H1 (cell line): ENCODE data around the gene TCF7L1. TPM values are rescaled to one million over a fixed set of nuclear protein-coding genes. Genes with fewer than 3 reads are reported as not detected.

Experiments
- CTCF ChIA-PET: fragments of 300-600 bp; sonication (Branson Sonifier 250); formaldehyde crosslinking; loops from one replicate; lab custom pipeline; 2021; ENCODE audit not compliant: partially characterized antibody; lab: Charles Lee
- POLR2A ChIA-PET: fragments of 300-600 bp; sonication (Branson Sonifier 250); formaldehyde crosslinking; loops from one replicate; lab custom pipeline; 2021; ENCODE audit warnings: inconsistent platforms; ENCODE audit not compliant: partially characterized antibody; lab: Charles Lee
- DNase-seq, 2 experiments: peaks; one replicate each; pipeline versions ENCODE4 v3.0.0 to v3.0.0-alpha.2; 2010 to 2022; ENCODE audit warnings: low spot score in 2 of 2, low read depth in 1 of 2, mixed read lengths in 1 of 2
- FAIRE-seq: peaks from 2 replicates; lab custom pipeline; 2011; peaks lifted over from hg19 to GRCh38; lab: Jason Lieb, UNC
- H2AFZ ChIP-seq: 2 replicates; pipeline ENCODE4 v1.8.1; 2012; ENCODE audit warnings: low read length, inconsistent platforms
- H2AK5ac ChIP-seq: 2 replicates; pipeline ENCODE4 v1.6.1; 2013; ENCODE audit warnings: low read depth, low read length
- H2BK120ac ChIP-seq: replicated peaks from 2 replicates; pipeline ENCODE3; 2013; ENCODE audit warnings: low read depth, low read length, inconsistent platforms
- H2BK12ac ChIP-seq: 2 replicates; pipeline ENCODE4 v1.6.1; 2013; ENCODE audit warnings: low read depth, low read length
- H2BK15ac ChIP-seq: 2 replicates; pipeline ENCODE4 v1.6.1; 2013; ENCODE audit warnings: low read length
- H2BK20ac ChIP-seq: 2 replicates; pipeline ENCODE4 v1.6.1; 2013; ENCODE audit warnings: low read length
- H2BK5ac ChIP-seq: 2 replicates; pipeline ENCODE4 v1.6.1; 2013; ENCODE audit warnings: low read depth, low read length
- H3K14ac ChIP-seq: 2 replicates; pipeline ENCODE4 v1.6.1; 2013; ENCODE audit warnings: inconsistent platforms; ENCODE audit not compliant: insufficient read length
- H3K18ac ChIP-seq: 2 replicates; pipeline ENCODE4 v1.6.1; 2013; ENCODE audit warnings: low read length; ENCODE audit errors: extremely low read depth
- H3K23ac ChIP-seq: 2 replicates; pipeline ENCODE4 v1.6.1; 2013; ENCODE audit warnings: inconsistent platforms; ENCODE audit not compliant: insufficient read length
- H3K23me2 ChIP-seq: 2 replicates; pipeline ENCODE4 v1.6.1; 2013; ENCODE audit warnings: low read depth, low read length
- H3K27ac ChIP-seq: 2 replicates; pipeline ENCODE4 v1.6.1; 2011; ENCODE audit warnings: low read depth, low read length, inconsistent platforms
- H3K27me3 ChIP-seq, 4 experiments: replicated peaks in 1 of 4; 1 replicate in 1 of 4; 2 replicates in 3 of 4; pipeline versions ENCODE4 v1.6.1 to v1.8.1; 2011 to 2013; ENCODE audit warnings: low read length in 3 of 4, mild to moderate bottlenecking in 3 of 4, inconsistent platforms in 2 of 4, mixed read lengths in 2 of 4, moderate library complexity in 1 of 4; ENCODE audit not compliant: control insufficient read depth in 3 of 4, insufficient read depth in 3 of 4; ENCODE audit errors: extremely low read depth in 1 of 4
- H3K36me3 ChIP-seq, 4 experiments: 2 replicates each; pipeline versions ENCODE4 v1.6.1 to v1.8.1; 2011 to 2013; ENCODE audit warnings: mild to moderate bottlenecking in 4 of 4, low read length in 3 of 4, moderate library complexity in 2 of 4, control low read depth in 1 of 4, inconsistent platforms in 1 of 4; ENCODE audit not compliant: insufficient read depth in 4 of 4, control insufficient read depth in 2 of 4
- H3K4ac ChIP-seq: replicated peaks from 2 replicates; pipeline ENCODE3; 2013; ENCODE audit warnings: low read length, low read depth, mixed read lengths, inconsistent platforms; ENCODE audit not compliant: insufficient read length
- H3K4me1 ChIP-seq, 4 experiments: replicated peaks in 1 of 4; 1 replicate in 1 of 4; 2 replicates in 3 of 4; pipeline versions ENCODE4 v1.6.1 to v1.8.1; 2011 to 2013; ENCODE audit warnings: low read length in 3 of 4, inconsistent platforms in 2 of 4, mixed read lengths in 1 of 4; ENCODE audit not compliant: insufficient read depth in 4 of 4, control insufficient read depth in 3 of 4
- H3K4me2 ChIP-seq, 2 experiments: 2 replicates each; pipeline versions ENCODE4 v1.6.1 to v1.8.1; 2011 to 2013; ENCODE audit warnings: low read depth in 2 of 2, low read length in 2 of 2, control low read depth in 1 of 2, inconsistent platforms in 1 of 2, mild to moderate bottlenecking in 1 of 2; ENCODE audit not compliant: insufficient read depth in 1 of 2
- H3K4me3 ChIP-seq, 4 experiments: fragments of 200-600, 300-600 bp in 1 of 4; sonication (generic), shearing (Covaris generic), sonication (Bioruptor Twin) in 1 of 4; 2 replicates each; pipeline versions ENCODE4 v1.5.1 to v1.8.1; 2011 to 2016; ENCODE audit warnings: low read length in 4 of 4, low read depth in 3 of 4, control low read depth in 2 of 4, inconsistent platforms in 2 of 4, mild to moderate bottlenecking in 2 of 4, mixed read lengths in 1 of 4, moderate library complexity in 1 of 4; ENCODE audit not compliant: insufficient read depth in 2 of 4; ENCODE audit errors: extremely low read depth in 1 of 4
- H3K56ac ChIP-seq: replicated peaks from 2 replicates; pipeline ENCODE3; 2013; ENCODE audit warnings: low read depth, mild to moderate bottlenecking, mixed read lengths, low read length, inconsistent platforms; ENCODE audit not compliant: insufficient read length
- H3K79me1 ChIP-seq: 2 replicates; pipeline ENCODE4 v1.6.1; 2013; ENCODE audit warnings: low read depth, low read length, control low read depth
- H3K79me2 ChIP-seq, 2 experiments: 2 replicates each; pipeline versions ENCODE4 v1.6.1 to v1.8.1; 2012 to 2013; ENCODE audit warnings: low read length in 2 of 2, mild to moderate bottlenecking in 2 of 2, inconsistent platforms in 1 of 2; ENCODE audit not compliant: insufficient read depth in 2 of 2, control insufficient read depth in 1 of 2
- H3K9ac ChIP-seq, 4 experiments: replicated peaks in 1 of 4; 1 replicate in 1 of 4; 2 replicates in 3 of 4; pipeline versions ENCODE4 v1.6.1 to v1.8.1; 2011 to 2013; ENCODE audit warnings: low read depth in 3 of 4, low read length in 3 of 4, control low read depth in 2 of 4, mild to moderate bottlenecking in 2 of 4, moderate library complexity in 2 of 4, inconsistent platforms in 1 of 4; ENCODE audit errors: extremely low read depth in 1 of 4
- H3K9me3 ChIP-seq, 2 experiments: 2 replicates each; pipeline versions ENCODE4 v1.6.1 to v1.8.1; 2012 to 2013; ENCODE audit warnings: mild to moderate bottlenecking in 2 of 2, moderate library complexity in 2 of 2, control low read depth in 1 of 2, inconsistent platforms in 1 of 2, low read depth in 1 of 2, low read length in 1 of 2, mixed read lengths in 1 of 2; ENCODE audit not compliant: insufficient read depth in 2 of 2
- H4K20me1 ChIP-seq, 2 experiments: replicated peaks in 1 of 2; 2 replicates each; pipeline versions ENCODE3 to v1.8.1; 2011 to 2013; ENCODE audit warnings: inconsistent platforms in 2 of 2, low read length in 2 of 2, mild to moderate bottlenecking in 1 of 2; ENCODE audit not compliant: insufficient read depth in 2 of 2, control insufficient read depth in 1 of 2
- H4K5ac ChIP-seq: 2 replicates; pipeline ENCODE4 v1.6.1; 2013; ENCODE audit warnings: low read length, low read depth, mixed read lengths, inconsistent platforms; ENCODE audit not compliant: insufficient read length
- H4K8ac ChIP-seq: 2 replicates; pipeline ENCODE4 v1.8.0; 2013; ENCODE audit warnings: mild to moderate bottlenecking, moderate library complexity, low read length, inconsistent platforms; ENCODE audit not compliant: insufficient read depth; ENCODE audit errors: extremely low read depth
- H4K91ac ChIP-seq: replicated peaks from 2 replicates; pipeline ENCODE3; 2013; ENCODE audit warnings: low read length, mixed read lengths, inconsistent platforms; ENCODE audit not compliant: insufficient read length
- JUN ChIP-seq: IDR thresholded peaks from 2 replicates; pipeline ENCODE4 v1.6.1; 2011; ENCODE audit warnings: low read depth, mild to moderate bottlenecking, improper control_type of control experiment, low read length
- RAD21 ChIP-seq, 2 experiments: IDR thresholded peaks in 1 of 2; conservative IDR thresholded peaks in 1 of 2; 2 replicates each; pipeline ENCODE4 v1.6.1; 2011; ENCODE audit warnings: low read depth in 2 of 2, low read length in 2 of 2, improper control_type of control experiment in 1 of 2, inconsistent platforms in 1 of 2, mild to moderate bottlenecking in 1 of 2, moderate library complexity in 1 of 2
- SP4 ChIP-seq: IDR thresholded peaks from 2 replicates; pipeline ENCODE4 v1.6.1; 2012; ENCODE audit warnings: low read length, inconsistent platforms
- WGBS, 2 experiments: shearing (Covaris generic) in 1 of 2; methylation state at CpG; one replicate each; pipeline versions ENCODE4 v1.1.6 to v1.1.7; 2013 to 2015; ENCODE audit warnings: low lambda C conversion rate in 2 of 2, mixed read lengths in 2 of 2, inconsistent platforms in 1 of 2, low coverage in 1 of 2, missing lambda C conversion rate in 1 of 2; ENCODE audit not compliant: insufficient replicate concordance in 2 of 2, insufficient coverage in 1 of 2, insufficient read length in 1 of 2; ENCODE audit errors: extremely low coverage in 1 of 2, missing lambda C conversion rate in 1 of 2; 5-methylcytosine and 5-hydroxymethylcytosine counted together
- polyA plus RNA-seq, 7 experiments: library from polyadenylated mRNA; depleted of rRNA in 3 of 7; stranded (reverse) in 5 of 7; unstranded in 2 of 7; fragments of >200 nt in 5 of 7; fragments of 200-250 nt in 2 of 7; gene quantifications; 1 replicate in 5 of 7; 2 replicates in 1 of 7; 4 replicates in 1 of 7; pipeline versions ENCODE4 v1.2.1 to v1.2.3, GENCODE V29; 2011 to 2013; ENCODE audit warnings: missing spikeins in 2 of 7, mixed read lengths in 2 of 7
- total RNA-seq: library from RNA; stranded (reverse); fragmentation: NEBNext Ultra II Directional; extraction: Animal tissue kit (Norgen Biotek cat#: 25700); gene quantifications from 2 replicates; pipeline ENCODE4 v1.2.1, GENCODE V29; 2021

Gene TCF7L1
- total and polyA plus RNA-seq, 2 of the 8 experiments (the other 6 are each of a cell fraction or from before 2014, with no cell fraction given), result 27.5 to 108 TPM

DNA sequence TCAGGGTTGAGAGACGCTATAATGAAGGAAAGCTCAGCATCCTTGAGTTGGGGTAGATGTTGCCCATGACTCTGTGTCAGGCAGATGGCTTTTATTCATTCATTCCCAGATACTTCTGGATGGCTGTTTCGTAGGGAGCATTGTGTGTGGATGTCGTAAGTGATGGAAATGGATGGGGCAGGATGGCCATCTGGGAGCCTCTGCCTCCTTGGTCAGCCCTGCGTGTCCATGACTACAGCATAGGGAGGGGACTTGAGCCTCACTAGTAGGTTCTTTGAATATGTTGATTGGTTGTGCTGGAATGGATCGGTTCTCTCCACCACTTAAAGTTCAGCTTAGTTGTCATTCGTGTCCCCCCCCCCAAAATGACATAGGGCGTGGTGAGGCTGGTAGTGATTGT, 149.7 kb downstream of the TCF7L1 start:
- no peak overlapping the region for H3K4ac ChIP-seq
- ChIA-PET CTCF (interaction anchor here (0.6 to 6.4 kb wide), 12 partner anchors 12 to 217 kb away, joined by 3 to 137 read pairs (median 4); partner anchors contain the start of gene TCF7L1), POLR2A (interaction anchor here (0.6 to 4.5 kb wide), 4 partner anchors 73 to 149 kb away, joined by 3 to 12 read pairs (median 7); partner anchors contain the start of gene TCF7L1)
- H3K18ac ChIP-seq, result no peak overlapping the region
- H3K4me3 ChIP-seq, result no peak overlapping the region
- 90% methylated on average over 7 of the region's 7 CpGs; no CpG with 5 or more reads in 1 of the 2 experiments for WGBS, 2 experiments
- no peak overlapping the region for H2BK15ac ChIP-seq
- H3K14ac ChIP-seq, result no peak overlapping the region
- no peak for FAIRE-seq
- no peaks in the 10 kb centered on the region for H3K9me3 ChIP-seq
- no peak overlapping the region for H3K9ac ChIP-seq
- DNase-seq, result no peak
- H2AK5ac ChIP-seq, result no peak overlapping the region
- no peak overlapping the region for H2BK5ac ChIP-seq
- peaks cover 9 to 10% of the 10 kb centered on the region in 2 experiments for H4K20me1 ChIP-seq
- no peaks in the 10 kb centered on the region for H3K27me3 ChIP-seq
- H4K5ac ChIP-seq, result no peak overlapping the region
- no peak overlapping the region for H4K8ac ChIP-seq
- H2BK20ac ChIP-seq, result no peak overlapping the region
- H3K79me2 ChIP-seq, result peaks cover 0 to 37% of the 10 kb centered on the region in 2 experiments; a peak in 2 of 4 replicates
- no peak overlapping the region for H2BK120ac ChIP-seq
- no peak overlapping the region for H3K56ac ChIP-seq
- no peak overlapping the region for H3K4me2 ChIP-seq
- no peak overlapping the region for H3K27ac ChIP-seq
- no peaks in the 10 kb centered on the region for H3K23me2 ChIP-seq
- H2BK12ac ChIP-seq, result no peak overlapping the region
- H3K4me1 ChIP-seq, result peaks cover 1 to 4% (median 2%) of the 10 kb centered on the region in 4 experiments; a peak in 6 of 7 replicates
- no peak overlapping the region for H3K23ac ChIP-seq
- peaks cover 11% of the 10 kb centered on the region; the same call in 1 of the 2 replicates for H3K79me1 ChIP-seq
- no peak overlapping the region for H2AFZ ChIP-seq
- H4K91ac ChIP-seq, result no peak overlapping the region
- H3K36me3 ChIP-seq, result peaks cover 0 to 10% (median 6%) of the 10 kb centered on the region in 4 experiments; a peak in 5 of 8 replicates
- TF ChIP-seq SP4 (no peak), RAD21 (IDR thresholded peaks at IDR 0.05 in 1 of 2, conservative IDR thresholded peaks at IDR 0.05 in 1 of 2; ENCODE audit: low read depth in 2 of 2, low read length in 2 of 2) (no peak), JUN (no peak)
